Measurements from ENCODE around the gene VPS52.
A peak's percentile ranks its signal among the peaks of the same experiment; 100 is the strongest.
"Not testable (repeated sequence)": the region's sequence is repeated elsewhere in the genome, so short reads cannot be mapped to it uniquely, and the experiment has no call there.

The VPS52 gene

DNA sequence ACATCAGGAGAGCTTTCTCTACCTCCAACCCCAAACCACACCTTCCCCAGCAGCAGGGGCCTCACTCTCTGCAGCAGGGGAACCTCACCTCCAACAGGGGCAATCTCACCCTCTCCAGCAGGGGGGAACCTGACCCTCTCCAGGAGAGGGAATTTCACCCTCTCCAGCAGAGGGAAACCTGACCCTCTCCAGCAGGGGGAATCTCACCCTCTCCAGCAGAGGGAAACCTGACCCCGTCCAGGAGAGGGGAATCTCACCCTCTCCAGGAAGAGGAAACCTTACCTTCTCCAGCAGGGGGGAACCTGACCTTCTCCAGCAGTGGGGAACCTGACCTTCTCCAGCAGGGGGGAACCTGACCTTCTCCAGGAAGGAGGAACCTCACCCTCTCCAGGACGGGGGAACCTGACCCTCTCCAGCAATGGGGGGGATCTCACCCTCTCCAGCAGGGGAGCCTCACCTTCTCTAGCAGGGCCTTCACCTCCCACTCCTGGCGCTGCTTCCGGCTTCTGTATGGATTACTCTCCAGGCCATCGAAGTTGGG, 8.4 kb upstream of the VPS52 start:
- peak; percentile 61 for DNase-seq

DNA sequence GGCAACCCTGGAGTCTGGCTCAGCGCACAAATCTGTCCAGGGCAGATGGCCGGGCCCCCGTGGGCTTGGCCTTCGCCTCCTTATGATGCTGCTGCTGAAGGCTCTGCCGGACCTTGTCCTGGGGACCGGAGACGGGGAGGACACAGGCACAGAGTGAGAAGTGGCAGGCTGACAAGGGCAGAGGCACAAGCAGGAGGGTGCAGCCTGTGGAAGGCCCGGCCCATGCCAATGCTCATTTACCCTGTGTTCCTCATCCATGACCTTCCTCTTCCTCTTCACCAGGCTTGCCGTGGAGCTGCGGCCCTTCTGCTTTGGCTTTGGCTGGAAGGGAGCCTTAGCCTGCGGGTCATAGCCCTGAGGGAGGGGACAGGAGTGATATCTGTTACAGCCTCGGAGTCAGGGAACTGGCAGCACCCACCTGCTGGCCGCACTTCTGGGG, 7.6 kb upstream of the VPS52 start:
- no peak for DNase-seq

DNA sequence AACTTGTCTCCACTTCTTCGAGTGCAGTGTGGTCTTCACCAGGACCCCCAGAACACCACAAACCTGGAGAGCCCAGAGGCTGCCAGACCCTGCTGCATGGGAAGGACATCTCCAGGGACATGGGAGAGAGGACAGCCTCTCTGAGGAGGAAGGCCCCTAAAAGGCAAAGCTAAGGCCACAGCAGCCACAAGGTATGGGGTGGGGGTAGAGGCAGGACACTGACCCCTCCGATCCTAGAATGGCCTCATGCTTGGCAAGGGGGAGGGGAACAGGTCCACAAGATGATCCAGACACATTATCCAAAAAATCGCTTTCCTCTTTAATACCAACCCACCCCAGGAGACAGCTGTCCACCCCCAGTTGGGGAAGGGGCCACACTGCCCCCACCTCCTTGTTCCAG, 7.1 kb upstream of the VPS52 start:
- DNase-seq = no peak

DNA sequence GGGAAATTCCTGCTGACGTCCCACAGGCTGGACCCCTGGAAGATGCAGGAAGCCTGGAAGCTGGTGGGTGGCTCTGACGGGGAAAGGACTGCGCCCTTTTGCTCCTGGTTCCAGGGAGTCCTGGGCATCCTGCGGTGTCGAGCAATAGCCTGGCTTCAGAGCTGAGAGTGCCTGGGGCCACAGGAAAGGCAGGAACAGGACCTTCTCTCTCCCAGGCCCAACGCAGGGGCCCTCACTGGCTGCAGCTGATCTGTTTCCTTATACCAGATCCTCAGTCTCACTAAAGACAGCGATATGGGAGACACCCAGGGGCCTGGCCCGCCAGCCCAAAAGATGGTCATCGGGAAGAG, 6.7 kb upstream of the VPS52 start:
- DNase-seq = no peak

DNA sequence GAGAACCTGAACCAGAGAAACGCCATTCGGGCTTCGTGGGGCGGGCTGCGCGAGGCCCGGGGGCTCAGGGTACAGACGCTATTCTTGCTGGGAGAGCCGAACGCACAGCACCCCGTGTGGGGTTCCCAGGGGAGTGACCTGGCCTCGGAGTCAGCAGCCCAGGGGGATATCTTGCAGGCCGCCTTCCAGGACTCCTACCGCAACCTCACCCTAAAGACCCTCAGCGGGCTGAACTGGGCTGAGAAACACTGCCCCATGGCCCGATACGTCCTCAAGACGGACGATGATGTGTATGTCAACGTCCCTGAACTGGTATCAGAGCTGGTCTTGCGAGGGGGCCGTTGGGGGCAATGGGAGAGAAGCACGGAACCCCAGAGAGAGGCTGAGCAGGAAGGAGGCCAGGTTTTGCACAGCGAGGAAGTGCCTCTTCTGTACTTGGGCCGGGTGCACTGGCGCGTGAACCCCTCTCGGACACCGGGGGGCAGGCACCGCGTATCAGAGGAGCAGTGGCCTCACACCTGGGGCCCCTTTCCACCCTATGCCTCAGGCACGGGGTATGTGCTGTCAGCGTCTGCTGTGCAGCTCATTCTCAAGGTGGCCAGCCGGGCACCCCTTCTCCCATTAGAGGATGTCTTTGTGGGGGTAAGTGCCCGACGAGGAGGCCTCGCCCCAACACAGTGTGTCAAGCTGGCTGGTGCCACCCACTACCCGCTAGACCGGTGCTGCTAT, 6.2 kb upstream of the VPS52 start:
- peak; percentile 21 for DNase-seq

DNA sequence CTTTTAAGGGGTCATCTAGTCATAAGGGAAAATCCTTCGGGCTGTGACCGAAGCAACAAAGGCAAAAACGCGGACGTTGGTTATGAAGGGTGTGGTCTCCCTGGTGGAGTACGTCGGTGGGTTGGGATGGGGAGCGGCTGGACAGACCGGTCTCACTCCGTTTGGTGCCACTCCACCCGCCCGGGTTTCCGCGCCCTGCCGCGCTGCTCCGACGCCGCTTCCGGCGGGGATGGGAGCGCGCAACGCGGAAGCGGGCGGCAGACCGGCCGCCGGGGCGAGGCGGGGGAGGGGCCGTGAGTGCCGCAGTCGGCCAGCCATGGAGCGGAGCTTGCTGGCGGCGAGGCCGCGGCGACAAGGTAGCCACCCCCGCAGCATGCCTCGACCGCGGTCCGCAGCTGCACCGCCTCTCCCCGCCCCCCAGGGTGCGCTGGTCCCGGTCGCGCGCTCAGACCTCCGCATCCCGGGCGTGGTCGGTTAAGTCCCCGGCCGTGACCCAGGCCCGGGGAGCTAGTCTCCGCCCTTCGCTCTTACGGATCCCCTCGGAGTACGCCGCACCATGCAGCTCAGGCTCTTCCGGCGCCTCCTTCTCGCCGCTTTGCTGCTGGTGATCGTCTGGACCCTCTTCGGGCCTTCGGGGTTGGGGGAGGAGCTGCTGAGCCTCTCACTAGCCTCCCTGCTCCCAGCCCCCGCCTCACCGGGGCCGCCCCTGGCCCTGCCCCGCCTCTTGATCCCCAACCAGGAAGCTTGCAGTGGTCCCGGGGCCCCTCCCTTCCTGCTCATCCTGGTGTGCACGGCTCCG, 5.4 kb upstream of the VPS52 start, which contains the start of gene B3GALT4:
Gene B3GALT4 (plus strand): TSS at position 260 of the 799 bp plus-strand sequence. CDS start 297 bp downstream, at position 557.
- peak; percentile 86 for DNase-seq

DNA sequence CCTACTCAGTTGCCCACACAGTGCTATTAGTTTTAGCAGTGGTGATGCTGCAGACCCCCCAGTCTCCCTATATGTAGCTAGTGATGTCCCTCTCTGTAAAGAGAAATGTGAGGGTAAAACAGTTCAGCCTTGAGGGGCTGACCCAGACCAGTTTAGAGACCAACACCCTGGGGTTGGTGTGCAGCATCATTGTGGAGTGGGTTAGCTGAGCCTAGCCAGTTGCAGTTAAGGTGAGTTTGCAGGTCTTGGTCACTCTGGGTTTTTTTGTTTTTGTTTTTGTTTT, 4.8 kb upstream of the VPS52 start:
- no peak for DNase-seq

DNA sequence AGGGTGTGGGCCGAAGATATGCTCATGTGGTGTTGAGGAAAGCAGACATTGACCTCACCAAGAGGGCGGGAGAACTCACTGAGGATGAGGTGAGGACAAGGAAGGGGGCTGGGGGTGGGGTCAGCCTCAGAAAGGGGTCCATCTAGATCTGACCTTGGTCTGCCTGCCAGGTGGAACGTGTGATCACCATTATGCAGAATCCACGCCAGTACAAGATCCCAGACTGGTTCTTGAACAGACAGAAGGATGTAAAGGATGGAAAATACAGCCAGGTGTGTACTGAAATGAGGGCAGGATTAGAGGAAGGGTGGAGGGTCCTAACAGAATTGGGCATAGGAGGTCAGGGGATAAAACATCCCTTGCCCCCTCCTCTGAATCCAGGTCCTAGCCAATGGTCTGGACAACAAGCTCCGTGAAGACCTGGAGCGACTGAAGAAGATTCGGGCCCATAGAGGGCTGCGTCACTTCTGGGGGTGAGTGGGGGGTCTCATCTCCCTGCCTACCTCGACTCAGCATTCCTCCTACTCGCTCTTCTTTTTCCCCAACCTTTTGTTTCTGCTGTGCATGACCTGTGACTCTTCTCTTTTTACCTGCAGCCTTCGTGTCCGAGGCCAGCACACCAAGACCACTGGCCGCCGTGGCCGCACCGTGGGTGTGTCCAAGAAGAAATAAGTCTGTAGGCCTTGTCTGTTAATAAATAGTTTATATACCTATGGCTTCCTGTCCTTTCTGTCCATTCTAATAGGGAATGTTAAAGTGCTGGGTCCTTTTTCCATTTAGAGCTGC, 4.3 kb upstream of the VPS52 start:
- not testable (repeated sequence) for DNase-seq

DNA sequence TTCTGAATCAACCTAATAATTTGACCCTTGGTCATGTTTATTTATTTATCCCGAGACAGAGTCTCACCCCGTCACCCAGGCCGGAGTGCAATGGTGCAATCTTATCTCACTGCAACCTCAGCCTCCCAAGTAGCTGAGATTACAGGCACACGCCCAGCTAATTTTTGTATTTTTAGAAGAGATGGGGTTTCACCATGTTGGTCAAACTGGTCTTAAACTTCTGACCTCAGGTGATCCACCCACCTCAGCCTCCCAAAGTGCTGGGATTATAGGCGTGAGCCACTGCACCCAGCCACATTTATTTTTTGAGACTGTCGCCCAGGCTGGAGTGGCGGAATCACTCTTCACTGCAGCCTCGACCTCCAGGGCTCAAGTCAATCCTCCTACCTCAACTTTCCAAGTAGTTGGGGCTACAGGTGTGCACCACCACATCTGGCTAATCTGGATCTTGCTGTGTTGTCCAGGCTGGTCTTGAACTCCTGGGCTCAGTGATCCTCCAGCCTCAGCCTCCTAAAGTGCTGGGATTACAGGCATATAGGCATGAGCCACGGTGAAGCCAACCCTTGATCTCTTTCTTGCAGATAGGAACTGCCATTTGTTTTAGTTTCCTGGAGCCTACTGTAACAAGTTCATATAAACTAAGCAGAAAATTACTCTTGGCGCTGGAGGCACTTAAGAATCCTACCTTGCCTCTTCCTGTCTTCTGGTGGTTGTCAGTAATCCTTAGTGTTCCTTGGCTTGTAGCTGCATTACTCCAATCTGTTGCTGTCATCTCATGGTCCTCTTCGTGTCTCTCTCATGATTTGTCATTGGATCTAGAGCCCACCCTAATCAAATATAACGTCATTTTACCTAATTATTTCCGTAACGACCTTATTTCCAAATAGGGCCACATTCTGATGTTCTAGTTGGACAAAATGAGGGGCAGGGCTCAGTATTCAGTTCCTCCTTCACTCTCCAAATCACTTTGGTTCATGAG, 2.5 kb upstream of the VPS52 start:
- no peak for DNase-seq

DNA sequence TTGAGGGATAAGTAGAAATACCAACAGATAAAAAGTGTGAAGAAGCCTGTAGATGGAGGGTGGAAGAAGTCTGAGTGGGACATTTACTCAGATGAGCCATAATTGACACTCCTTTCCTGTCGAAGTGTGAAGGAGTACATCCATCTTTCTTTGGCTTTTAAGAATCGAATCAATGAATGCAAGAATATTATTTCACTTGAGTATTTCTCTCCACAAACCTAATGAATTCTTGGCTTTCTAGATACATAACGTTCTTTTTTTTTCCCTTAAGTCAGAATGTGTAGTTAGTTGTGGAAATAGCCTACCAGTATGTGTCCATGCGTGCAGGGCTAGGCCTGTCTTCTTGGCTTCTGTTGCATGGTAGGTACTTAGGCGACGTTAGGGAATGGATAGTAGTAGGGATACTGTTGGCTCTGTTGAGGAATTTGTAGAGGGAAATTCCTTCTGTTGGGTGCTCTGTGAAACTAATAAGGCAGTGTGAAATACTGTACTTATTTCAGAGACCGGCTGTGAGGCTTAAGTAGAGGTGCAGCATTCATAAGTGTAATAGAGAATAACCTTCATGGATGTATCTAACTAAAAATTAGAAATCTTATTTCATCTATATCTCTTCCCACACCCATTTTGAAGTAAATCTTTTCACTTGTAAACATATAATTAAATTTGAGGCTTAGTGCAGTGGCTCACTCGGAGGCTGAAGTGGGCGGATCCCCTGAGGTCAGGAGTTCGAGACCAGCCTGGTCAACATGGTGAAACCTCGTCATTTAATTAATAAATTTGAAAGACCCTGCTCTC, 1.6 kb upstream of the VPS52 start:
- DNase-seq = no peak

DNA sequence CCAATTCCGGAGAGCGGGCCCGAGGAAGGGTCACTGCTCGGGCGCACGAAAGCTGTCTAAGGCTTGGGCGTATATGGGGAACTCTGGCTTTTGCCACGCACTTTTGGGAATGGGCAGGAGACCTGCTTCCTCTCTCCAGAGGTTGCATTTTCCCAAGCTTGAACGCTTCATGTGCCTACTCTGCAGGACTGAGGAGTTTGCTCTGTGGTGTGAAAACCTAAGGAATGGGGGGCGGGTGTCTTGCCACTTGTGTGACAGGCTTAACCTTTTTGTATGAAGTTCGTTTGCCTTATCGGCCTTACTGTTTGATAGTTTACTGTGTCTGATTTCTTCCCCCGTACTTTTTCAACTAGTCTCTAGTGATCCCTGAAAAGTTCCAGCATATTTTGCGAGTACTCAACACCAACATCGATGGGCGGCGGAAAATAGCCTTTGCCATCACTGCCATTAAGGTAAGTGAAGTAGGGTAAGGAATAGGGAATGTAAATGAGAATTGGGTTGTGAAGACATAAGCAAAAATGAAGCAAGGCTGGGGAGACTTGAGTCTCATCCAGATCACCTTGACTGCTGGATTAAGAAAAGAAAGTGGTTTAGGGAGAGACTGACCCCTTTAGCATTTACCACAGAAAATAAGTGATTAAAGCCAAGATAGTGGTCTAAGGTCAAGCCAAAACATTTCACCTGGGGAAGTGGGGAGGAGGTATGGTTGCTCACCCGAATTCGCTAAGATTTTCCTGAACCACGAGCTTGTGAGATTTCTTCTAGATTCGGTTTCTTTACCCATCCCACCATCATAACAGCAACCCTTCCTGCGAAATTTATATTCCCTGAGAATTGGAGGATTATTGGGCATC, 826 bp upstream of the VPS52 start:
- no peak for DNase-seq

DNA sequence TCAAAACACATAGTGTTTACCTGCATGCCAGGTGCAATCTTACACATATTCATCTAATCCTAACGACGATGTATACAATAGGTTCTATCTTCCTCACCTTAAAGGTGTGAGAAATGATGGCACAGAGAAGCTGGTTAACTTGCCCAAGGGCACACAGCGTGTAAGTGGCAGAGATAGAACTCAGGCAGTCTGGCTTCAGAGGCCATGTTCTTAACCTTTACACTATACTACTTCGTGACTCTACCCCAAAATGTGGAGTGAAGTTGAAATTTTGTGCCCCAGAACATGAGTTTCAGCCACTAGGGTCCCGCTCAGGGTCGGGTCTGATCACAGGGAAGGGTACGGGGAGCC, 584 bp downstream of the VPS52 start:
- DNase-seq = peak; percentile 54

DNA sequence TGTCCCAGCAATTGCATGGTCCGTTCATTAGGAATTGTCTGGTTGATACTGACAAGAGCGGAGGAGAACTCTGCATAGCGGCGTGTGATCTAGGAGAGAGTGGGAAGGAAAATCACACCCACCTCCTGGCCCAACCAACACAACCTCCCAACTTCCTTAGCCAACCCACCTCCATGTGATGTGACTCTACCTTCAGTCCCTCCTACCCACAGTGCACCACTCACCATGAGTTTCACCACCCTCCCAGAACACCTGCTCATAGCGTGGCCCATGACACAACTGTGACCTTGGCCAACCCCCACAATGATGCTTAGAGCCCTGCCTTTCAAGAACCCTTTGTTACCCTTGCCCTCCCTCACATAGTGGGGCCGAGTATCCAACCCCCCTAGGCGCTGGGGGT, 7.7 kb downstream of the VPS52 start:
- no peak for DNase-seq

DNA sequence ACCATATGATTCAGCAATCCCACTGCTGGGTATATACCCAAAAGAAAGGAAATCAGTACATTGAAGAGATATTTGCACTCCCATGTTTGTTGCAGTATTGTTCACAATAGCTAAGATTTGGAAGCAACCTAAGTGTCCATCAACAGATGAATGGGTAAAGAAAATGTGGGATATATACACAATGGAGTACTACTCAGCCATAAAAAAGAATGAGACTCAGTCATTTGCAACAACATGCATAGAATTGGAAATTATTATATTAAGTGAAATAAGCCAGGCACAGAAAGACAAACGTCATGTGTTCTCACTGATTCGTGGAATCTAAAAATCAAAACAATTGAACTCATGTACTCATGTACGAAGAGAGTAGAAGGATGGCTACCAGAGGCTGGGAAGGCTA, 9.2 kb downstream of the VPS52 start:
- DNase-seq = not testable (repeated sequence)

DNA sequence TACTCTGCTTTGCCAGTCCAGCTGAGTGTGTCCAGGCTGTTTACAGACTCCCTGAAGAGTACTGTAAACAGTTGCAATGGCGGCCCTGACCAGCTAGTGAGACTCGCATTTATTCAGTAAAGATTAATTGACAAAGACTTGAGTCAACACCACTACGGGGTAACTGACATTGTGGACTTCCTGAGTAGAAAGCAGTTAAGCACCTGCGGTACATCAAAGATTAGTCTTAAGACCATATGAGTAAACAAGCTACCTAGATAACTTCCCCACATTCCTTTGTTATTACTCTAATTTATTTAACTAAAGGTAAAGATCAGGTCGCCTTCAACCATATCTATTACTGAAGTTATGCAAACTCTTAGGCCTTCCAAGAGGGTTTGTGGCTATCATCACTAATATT, 12.6 kb downstream of the VPS52 start:
- DNase-seq = no peak

DNA sequence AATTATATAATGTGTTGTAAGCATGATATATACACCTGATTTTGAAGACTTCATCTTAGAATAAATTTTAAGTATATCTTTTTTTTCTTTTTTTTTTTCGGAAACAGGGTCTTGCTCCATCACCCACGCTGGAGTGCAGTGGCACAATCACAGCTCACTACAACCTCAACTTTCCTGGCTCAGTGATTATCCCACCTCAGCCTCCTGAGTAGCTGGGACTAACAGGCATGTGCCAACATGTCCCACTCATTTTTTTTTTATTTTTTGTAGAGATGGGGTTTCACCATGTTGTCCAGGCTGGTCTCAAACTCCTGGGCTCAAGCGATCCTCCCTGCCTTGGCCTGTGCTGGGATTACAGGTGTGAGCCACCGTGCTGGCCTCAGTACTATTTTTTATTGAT, 17.1 kb downstream of the VPS52 start:
- DNase-seq = no peak

DNA sequence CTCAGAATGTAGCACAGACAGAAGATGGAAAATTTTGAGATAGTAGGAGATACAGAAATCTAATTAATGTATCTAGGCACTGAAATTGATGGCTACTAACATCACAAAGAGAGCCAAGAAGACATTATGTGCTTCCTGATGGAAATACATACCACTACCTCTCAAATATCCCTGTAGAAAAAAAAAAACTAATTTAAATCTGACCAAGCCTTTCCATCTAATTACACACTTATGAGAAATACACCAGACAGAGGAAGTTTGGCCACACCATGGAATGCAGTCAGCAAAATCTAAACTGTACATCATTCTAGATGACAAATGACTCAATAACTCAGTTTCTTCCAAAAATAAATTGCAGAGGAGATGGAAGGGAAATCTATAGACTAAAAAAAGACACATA, 18.9 kb downstream of the VPS52 start:
- no peak for DNase-seq

DNA sequence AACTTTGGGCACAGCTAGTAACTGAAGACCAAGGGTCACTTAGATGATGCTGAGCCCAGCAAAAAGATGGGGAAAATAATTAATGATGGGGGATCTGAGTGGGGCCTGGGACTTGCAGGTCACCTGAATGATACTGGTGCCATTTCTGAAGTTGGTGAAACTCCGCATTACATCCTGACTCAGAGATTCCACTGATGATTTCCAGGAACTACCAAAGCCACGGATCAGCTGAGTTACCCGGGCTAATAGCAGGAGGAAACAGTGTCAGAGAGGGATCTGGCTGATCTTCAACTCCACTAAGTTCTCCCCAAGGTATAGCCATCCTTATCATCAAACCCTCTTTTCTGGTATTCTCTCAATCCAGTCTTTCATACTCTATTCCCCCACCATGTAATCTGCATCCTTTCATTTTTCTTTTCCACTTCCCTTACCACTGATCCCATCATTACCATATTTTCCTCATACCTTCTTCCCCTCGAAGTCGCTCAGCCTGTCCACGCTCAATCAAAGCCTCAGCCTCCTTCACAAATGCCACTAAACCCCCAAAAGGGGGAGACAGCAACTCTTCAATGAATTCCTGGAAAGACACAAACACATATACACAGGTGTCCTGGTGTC, 20.2 kb downstream of the VPS52 start:
- peak; percentile 42 for DNase-seq

DNA sequence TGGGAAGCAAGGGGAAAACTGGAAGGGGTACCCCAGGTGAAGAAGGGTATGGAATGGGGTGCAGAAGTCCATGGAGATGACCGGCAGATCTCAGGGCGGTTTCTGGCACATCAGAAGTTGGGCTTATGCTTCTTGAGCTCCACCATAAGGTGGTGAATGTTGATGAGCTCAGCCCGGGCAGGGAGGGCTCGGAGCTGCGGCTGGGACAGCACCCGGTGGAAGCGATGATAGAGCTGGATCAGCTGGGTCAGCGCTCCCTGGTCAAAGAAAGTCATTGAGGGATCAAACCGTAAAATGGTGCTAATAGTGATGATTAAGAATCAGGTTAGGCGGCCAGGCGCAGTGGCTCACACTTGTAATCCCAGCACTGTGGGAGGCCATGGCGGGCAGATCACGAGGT, 20.9 kb downstream of the VPS52 start:
- DNase-seq = no peak

All from hematopoietic multipotent progenitor cell treated with erythropoietin and hydrocortisone succinate and interleukin-3 and kit ligand, for 8 days (in vitro differentiated cells).